Measurements from ENCODE around the gene IGFBP6.
A peak's percentile ranks its signal among the peaks of the same experiment; 100 is the strongest.

The IGFBP6 gene

DNA sequence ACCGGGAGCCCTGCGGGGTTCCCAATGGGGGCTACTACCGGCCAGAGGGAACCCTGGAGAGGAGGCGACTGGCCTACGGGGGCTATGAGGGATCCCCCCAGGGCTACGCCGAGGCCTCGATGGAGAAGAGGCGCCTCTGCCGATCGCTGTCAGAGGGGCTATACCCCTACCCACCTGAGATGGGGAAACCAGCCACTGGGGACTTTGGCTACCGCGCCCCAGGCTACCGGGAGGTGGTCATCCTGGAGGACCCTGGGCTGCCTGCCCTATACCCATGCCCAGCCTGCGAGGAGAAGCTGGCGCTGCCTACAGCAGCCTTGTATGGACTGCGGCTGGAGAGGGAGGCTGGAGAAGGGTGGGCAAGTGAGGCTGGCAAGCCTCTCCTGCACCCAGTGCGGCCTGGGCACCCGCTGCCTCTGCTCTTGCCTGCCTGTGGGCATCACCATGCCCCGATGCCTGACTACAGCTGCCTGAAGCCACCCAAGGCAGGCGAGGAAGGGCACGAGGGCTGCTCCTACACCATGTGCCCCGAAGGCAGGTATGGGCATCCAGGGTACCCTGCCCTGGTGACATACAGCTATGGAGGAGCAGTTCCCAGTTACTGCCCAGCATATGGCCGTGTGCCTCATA, 37.9 kb upstream of the IGFBP6 start:
- no peak for DNase-seq

DNA sequence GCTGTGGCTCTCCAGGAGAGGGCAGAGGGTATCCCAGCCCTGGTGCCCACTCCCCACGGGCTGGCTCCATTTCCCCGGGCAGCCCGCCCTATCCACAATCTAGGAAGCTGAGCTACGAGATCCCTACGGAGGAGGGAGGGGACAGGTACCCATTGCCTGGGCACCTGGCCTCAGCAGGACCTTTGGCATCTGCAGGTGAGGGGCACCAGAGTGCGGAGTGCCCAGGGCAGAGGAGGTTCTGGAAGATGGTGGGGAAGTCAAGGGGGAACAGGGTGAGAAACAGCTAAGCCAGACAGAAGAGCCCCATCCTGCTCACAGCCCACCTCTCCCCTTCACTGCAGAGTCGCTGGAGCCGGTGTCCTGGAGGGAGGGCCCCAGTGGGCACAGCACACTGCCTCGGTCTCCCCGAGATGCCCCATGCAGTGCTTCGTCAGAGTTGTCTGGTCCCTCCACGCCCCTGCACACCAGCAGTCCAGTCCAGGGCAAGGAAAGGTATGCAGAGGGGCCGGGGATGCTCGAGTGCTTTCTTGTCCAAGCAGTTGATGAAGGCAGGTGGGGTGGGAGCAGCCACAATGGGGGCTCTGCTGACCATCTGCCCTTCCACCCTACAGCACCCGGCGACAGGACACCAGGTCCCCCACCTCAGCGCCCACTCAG, 37.3 kb upstream of the IGFBP6 start:
- DNase-seq = no peak

DNA sequence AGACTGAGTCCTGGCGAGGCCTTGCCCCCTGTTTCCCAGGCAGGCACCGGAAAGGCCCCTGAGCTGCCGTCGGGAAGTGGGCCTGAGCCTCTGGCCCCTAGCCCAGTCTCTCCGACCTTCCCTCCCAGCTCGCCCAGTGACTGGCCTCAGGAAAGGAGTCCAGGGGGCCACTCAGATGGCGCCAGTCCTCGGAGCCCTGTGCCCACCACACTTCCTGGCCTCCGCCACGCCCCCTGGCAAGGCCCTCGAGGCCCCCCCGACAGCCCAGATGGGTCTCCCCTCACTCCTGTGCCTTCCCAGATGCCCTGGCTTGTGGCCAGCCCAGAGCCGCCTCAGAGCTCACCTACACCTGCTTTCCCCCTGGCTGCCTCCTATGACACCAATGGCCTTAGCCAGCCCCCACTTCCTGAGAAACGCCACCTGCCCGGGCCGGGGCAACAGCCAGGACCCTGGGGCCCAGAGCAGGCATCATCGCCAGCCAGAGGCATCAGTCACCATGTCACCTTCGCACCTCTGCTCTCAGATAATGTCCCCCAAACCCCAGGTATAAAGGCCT, 36.7 kb upstream of the IGFBP6 start:
- DNase-seq = no peak

DNA sequence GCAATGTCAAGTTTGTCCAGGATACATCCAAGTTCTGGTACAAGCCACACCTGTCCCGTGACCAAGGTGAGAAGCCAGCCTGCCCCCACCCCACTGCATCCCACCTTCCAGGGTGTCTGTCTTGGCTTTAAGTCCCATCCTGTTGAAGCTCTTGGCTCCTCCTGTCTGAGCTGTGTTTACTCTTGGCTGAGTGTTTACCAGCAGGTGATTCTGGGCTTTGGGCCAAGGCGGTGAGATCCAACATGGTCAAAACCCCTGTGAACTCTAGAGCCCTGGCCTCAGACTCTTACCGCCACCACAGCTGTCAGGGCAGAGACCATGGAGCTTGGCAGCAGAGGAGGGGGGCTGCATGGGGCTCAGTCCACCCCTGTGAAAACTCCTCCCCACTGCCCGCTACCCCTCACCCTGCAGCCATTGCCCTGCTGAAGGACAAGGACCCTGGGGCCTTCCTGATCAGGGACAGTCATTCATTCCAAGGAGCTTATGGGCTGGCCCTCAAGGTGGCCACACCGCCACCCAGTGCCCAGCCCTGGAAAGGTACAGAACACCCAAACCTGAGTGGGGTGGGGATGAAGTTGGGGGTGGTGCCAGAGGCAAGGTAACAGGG, 36.0 kb upstream of the IGFBP6 start:
- DNase-seq = no peak

DNA sequence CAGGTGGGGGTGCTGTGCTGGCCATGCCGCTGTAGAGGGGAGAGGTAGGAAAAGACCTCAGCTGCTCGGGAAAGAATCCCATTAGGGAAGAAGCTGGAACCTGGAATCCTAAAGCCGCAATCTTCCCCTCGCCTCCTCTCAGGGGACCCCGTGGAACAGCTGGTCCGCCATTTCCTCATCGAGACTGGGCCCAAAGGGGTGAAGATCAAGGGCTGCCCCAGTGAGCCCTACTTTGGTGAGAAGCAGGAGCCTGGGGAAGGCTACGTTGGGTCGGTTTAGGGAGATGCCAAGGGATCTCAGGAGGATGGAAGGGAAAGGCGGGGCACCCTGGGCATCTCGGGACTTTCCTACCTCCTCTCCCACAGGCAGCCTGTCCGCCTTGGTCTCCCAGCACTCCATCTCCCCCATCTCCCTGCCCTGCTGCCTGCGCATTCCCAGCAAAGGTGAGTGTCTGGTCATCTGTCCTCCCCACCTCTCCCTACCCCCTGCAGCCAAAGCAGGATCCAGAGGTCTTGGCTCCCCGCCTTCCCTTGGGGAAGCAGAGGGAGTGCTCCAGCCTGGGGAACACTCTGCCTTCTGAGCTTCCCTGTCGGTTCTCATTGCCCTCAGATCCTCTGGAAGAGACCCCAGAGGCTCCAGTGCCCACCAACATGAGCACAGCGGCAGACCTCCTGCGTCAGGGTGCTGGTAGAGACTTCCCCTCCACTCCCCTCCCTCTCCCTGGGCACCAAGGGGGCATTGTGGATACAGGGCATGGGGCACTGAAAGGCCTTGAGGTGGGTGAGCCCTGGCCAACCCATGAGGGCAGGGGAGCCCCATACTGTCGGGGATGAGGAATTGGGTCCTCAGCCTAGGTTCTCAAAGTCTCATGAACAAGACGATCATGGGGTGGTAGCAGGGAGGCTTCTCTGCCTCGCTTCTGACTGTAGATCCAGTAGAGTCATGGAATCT, 35.2 kb upstream of the IGFBP6 start:
- DNase-seq = no peak

DNA sequence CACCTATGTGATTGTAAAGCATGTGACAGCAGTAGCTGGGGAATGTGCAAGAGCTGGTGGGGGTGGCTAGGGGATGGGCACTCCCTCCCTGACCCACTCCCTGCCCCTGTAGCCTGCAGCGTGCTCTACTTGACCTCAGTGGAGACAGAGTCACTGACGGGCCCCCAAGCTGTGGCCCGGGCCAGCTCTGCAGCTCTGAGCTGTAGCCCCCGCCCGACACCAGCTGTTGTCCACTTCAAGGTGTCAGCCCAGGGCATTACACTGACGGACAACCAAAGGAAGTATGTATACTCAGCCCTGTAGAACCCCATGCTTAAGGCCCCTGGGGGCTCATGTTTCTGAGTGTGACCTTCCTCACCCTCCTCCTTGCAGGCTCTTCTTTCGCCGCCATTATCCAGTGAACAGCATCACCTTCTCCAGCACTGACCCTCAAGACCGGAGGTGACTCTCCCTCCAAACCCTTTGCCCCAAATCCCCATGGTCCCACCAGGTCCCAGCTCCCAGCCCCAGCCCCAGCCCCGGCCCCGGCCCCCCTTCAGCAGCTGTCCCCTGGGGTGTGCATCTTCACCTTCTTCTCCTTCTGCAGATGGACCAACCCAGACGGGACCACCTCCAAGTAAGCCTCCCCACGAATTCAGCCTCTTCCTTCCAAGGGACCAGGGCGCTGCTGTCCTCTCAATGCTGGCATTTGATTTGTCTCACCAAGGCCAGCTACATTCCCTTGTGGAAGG, 34.3 kb upstream of the IGFBP6 start:
- no peak for DNase-seq

DNA sequence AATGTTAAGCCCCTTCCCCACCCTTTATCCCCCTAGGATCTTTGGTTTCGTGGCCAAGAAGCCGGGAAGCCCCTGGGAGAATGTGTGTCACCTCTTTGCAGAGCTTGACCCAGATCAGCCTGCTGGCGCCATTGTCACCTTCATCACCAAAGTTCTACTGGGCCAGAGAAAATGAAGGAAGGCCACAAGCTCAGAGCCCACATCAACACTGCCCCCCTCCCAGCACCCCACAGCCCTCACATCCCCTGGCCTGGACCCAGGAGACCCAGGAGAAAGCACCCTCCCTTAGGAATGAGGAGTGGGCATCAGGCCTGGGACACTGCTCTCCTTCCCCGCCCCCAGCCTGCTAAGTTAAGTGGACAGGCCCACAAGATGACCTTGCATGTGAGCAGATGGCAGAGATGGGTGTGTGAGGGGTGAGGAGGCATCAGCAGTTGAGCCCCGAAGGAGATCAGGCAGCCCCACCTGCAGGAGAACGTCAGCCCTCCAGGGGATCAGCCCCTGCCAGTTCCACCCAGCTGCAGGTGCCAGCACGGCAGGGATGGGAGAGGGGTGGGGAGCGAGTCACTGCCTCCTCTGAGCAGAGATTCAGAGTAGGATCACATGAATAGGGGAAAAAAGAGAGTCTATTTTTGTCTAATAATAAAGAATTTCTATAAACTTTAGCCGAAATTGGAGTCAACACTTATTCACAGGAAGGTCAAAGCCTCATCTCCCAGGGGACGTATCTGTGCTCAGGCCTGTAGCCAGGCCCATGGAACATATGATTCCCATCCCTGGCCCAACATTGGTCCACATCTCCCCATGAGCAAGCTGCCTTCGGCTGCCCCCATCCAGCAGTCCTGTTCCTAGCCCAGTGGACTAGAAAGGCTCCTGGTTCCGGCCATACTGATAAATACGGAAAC, 33.5 kb upstream of the IGFBP6 start:
- no peak for DNase-seq

DNA sequence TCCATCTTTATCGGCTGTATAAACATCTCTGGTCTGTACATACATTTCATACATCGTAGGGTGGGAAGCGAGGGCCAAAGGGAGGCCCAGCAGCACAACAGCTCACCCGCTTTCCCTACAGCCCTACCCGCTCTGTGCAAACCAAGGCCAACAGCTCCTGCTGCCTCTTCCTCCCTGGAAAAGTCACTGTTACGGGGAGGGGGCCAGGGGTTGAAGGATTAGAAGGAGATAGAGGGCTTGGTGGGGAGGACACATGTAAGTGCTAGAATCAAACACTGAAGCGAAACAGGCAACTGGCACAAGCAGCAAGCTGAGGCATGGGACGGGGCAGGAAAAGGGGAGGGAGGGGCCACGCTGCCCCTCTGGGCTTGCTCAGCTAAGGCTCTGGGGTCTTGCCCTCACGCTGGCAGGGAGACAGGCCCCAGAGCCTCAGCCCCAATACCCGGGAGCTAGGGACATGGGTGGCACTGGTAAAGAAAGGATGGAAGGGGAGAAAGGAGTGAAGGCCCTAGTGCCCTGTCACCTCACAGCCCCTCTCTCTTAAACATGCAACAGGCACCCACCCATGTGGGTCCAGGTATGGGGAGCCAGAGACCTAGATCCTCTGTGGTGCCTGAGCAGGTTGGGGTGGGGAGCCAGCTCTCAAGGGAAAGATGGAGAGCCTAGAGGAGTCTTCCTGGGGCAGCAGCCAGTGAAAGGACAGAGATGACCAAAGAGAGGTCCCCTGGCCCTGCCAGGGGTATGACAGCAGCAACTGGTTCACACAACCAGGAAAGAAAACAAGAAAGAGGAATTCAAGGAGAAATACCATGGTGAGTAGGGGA, 32.6 kb upstream of the IGFBP6 start:
- DNase-seq = no peak

DNA sequence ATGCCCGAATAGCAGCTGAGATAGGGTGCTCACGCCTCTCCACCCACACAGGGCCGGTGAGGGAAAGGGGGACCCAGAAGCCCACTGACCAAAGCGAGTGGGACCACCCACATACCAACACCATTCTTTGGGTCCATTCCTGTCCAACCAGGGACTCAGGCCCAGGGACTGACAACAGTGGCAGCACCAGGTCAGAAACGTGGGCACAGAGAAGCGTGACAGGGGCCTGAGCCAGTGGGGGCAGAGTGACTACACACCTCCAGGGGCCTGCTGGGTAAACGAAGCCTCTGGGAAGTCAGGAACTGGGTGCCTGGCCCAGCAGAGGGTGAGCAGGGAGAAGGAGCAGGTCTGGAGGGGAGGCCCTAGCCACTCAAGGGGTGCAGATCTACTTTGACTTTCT, 32.0 kb upstream of the IGFBP6 start:
- no peak for DNase-seq

DNA sequence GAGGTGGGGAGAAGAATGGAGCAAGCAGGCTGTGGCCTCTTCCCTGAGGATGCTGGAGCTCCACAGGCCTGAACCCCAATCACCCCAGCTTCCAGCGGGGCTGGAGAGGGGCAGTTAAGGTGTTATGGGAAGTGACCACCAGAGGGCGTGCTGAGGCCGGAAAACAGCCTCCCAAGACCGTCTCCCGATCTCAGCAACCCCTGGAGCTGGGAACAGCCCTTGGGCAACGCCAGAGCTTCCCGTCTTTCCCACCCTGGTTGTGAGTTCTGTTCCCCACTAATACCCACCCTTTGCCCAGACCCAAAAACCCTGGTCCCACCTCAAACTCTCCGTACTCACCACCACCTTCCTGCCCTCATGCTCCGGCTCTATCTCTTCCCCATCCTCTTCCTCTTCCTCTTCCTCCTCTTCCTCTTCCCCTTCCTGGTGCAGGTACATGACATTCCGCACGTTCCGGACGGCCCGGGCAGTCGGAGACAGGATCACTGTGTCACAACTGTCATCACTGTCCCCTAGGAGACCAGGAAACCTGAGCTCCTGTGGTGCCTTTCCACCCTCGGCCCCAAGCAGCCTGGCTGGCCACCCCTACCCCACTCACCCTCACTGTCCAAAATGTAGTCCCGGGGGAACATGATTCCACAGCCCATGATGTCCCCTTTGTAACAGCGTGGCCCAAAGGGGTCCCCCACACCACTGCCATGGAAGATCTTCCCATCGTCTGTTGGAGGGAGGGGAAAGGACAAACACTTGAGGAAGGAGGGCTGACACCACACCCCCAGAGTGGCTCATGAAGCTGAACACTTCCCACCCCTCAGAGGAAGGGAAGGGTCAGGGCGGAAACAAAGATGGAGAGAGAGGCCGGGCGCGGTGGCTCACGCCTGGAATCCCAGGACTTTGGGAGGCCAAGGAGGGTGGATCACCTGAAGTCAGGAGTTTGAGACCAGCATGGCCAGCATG, 31.2 kb upstream of the IGFBP6 start:
- peak; percentile 73 for DNase-seq

DNA sequence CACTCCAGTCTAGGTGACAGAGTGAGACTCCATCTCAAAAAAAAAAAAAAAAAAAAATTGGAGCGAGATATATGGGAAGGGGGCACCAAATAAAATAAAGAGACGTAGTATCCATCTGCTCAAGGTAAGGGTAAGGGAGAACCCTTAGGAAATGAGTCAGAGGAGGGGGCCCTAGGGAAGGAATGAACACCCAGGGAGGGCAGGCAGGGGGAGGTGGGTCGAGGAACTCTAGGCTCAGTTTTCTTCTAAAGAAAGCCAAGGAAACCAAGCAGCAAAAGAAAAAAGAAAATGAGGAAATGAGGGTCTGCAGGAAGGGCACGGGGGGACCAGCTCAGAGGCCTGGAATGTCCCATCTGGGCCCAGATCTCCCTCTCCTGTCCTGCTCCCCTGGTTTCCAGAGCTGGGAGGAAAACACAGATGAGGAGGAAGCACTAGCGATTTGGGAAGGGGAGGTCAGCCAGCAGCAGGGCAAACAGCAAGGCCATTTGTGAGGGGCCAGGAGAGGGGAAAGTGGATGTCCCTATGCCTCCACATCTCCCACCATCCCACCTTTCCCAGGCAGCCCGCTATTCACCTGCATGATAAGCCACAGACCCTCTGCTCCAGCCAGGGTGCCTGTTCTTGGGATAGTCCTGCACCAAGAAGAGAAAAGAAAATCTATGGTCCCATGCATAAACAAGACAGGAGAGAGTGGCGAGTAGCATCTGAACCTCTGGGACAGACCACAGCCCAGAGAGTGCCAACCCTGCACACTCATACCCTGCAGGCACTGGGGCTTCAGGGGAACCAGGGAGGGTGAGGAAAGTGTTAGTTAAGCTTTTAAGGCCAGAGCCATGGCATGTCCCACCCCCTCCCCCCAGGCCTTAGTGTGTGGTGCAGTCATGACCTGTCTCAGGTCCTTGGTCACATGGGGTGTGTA, 30.1 kb upstream of the IGFBP6 start:
- no peak for DNase-seq

DNA sequence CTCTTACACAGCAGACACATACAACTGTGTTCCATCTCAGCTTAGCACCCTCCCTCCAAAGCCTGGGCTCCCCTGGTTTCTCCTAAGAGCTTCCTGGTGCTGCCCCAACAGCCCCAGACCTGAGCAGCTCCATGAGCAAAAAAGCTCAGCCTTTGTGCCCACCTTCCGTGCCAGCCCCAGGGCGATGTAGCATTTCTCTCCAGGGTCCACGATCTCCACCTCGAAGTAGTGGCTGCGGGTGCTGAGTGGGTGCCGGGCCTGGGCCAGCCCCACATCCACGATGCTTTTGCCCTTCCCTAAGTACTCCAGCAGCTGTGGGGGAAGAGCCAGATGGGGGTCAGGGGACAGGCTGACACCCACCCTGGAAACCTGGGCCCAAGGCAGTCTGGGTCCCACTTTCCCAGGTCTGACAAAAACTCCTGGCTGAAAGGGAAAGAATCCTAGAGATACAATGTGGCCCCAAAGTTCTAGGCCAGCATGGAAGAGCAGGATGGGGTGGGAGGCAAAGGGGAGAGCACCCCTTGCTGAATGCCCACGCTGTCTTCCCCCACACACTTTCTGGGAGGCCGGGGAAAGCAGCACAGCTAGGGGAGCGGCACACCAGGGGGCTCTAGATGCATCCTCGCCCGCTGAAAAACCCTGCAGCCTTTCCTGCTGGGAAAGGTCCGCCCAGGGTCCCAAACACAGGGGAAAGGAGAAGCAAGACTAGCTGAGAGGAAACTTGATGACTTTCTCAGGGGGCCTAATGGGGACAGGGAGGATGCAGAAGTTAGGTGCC, 29.3 kb upstream of the IGFBP6 start:
- DNase-seq = no peak

DNA sequence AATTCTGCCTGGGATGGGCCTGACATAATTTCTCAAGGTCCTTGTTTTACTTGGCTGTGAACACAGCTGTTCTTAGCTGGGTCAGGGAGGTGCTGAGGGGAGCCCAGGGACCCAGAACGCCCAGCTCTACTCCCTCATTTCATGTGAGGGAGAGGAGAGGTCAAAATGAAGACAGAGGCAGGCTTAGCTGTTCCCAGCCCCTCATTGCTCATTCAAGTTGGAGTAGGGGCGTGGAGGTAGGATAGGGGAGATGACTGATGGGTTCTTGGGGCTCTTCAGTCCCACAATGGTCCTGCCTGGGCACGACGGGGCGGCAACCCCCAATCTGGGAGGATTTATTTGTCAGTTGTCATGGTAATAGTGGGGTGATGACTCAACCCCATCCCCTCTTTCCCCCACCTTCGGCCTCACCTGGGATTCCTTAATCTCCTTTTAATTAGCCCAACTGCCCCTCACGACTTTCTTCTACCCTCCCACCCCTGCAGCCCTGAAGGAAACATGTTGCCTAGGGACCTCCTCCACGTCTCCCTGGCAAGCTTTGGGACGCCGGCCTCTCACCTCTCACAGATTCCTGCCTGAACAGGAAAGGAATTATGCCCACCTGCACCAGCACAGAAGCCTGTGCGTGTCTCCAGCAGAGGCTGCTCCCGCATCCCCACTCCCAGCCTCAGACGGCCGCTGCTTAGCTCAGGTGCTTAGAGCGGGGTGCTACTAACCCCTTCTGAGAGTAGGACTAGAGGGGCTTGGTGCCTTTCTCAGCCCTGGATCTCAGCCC, 28.5 kb upstream of the IGFBP6 start:
- DNase-seq = no peak

DNA sequence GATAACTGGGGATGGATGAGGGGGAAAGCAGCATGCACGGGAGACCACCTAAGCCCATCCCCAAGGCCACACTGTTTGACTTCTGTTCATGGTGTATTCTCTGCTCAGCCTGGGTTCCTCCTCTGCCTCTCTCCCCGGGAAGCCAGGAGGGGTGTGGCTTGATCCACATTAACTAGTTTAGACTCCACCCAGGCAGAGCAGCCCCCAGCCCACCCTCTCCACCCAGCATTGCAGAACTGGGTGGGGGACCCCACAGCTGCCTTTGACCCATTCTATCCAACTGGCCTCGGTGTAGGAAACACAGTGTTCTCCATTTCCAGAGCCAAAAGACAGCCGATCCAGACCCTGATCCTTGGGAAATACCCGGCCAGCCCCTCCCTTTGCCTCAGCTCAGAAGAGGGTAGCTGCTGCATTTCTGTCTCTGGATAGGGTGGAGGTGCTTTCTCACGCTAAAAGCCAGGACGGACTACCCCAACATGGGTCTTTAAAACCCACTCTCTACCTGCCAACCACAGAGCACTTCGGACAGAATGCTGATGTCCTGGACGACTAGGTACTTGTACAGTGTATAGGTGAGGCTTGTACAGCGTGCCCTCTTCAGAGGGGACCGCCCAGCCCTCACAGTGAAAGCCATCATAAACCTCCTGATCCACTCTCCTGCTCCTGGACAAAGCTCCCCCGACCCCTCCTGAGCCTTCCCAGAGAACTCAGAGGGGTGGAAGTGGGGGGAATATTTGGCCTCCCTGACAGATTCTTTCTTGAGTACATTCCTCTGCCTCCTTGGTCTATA, 27.7 kb upstream of the IGFBP6 start:
- no peak for DNase-seq

DNA sequence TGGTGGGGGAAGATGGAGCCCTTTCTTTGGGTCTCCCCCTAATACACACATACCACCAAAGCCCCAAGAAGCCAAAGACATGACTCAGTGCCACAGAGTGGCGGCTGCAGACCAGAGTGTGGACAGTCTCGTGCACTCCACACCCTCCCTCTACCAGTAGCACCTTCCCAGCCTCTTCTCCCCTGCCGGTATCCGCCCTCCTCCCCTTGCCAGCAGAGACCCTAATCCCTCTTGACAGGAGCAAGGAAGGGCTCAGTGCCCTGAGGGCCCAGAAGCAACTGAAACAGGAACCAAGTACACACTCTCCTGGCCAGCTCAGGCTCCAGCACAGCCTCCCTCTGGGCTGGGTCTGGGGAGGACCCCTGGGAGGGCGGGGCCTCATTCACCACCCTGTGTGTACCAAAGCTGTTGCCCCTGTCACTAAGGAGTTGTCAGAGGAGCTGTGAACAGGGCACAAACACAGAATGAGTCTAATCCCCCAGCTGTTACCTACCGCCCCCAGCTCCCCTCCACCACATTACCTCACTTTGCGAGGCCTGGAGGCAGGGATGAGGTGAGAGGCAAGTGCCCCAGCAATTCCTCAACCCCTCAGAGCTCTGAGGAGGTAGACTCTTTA, 26.5 kb upstream of the IGFBP6 start:
- DNase-seq = no peak

Measured in activated CD8-positive, alpha-beta memory T cell treated with anti-CD3 and anti-CD28 coated beads, Interleukin-2, amount 50 U/mL, for 4 hours (primary cell).